Caco-2 (cell line): Measurements from ENCODE around the gene NRXN3. TPM values are rescaled to one million over a fixed set of nuclear protein-coding genes. Genes with fewer than 3 reads are reported as not detected.

Experiments
- BruUV-seq: library from RNA; stranded (reverse); fragments of 400-500 nt; replicated peaks from 2 replicates; lab custom pipeline; 2021; lab: Mats Ljungman, UMichigan
- CTCF ChIA-PET: fragments of 300-600 bp; sonication (Branson Sonifier 250); formaldehyde crosslinking; loops from one replicate; lab custom pipeline; 2022; ENCODE audit warnings: antibody characterized with exemption; lab: Charles Lee
- POLR2A ChIA-PET: fragments of 300-600 bp; sonication (Branson Sonifier 250); formaldehyde crosslinking; loops from one replicate; lab custom pipeline; 2022; ENCODE audit warnings: antibody characterized with exemption; lab: Charles Lee
- DNase-seq, 2 experiments: peaks; one replicate each; pipeline versions ENCODE4 v3.0.0 to v3.0.0-alpha.2; 2020 to 2022
- H3K27me3 ChIP-seq: replicated peaks from 2 replicates; pipeline ENCODE4 v1.6.0; 2011; ENCODE audit warnings: low read length; ENCODE audit not compliant: control insufficient read depth, insufficient read depth
- H3K36me3 ChIP-seq: 2 replicates; pipeline ENCODE4 v1.5.1; 2011; ENCODE audit warnings: low read length; ENCODE audit not compliant: control insufficient read depth, insufficient read depth
- H3K4me1 ChIP-seq: fragments of 250-450 bp; sonication (Bioruptor Pico); 2 replicates; pipeline ENCODE4 v1.5.1; 2020; ENCODE audit warnings: mild to moderate bottlenecking
- H3K4me3 ChIP-seq: 2 replicates; pipeline ENCODE4 v1.5.1; 2011; ENCODE audit warnings: low read depth, mild to moderate bottlenecking, control low read depth, low read length
- H3K9me3 ChIP-seq: fragments of 250-450 bp; sonication (Bioruptor Pico); 2 replicates; pipeline ENCODE4 v1.5.1; 2020; ENCODE audit warnings: mild to moderate bottlenecking, moderate library complexity
- H3K27ac Mint-ChIP-seq: one replicate; pipeline ENCODE4 v1.8.0; 2022; ENCODE audit warnings: mixed read lengths; ENCODE audit not compliant: unreplicated experiment
- H3K27me3 Mint-ChIP-seq: one replicate; pipeline ENCODE4 v1.8.0; 2022; ENCODE audit warnings: mixed read lengths; ENCODE audit not compliant: insufficient read depth, unreplicated experiment
- H3K36me3 Mint-ChIP-seq: one replicate; pipeline ENCODE4 v1.8.0; 2022; ENCODE audit warnings: mild to moderate bottlenecking, mixed read lengths; ENCODE audit not compliant: insufficient read depth, unreplicated experiment
- H3K4me1 Mint-ChIP-seq: one replicate; pipeline ENCODE4 v1.8.0; 2022; ENCODE audit warnings: low read depth, mixed read lengths; ENCODE audit not compliant: unreplicated experiment
- H3K4me3 Mint-ChIP-seq: one replicate; pipeline ENCODE4 v1.8.0; 2022; ENCODE audit warnings: mild to moderate bottlenecking, moderate library complexity, mixed read lengths; ENCODE audit not compliant: unreplicated experiment
- H3K9me3 Mint-ChIP-seq: one replicate; pipeline ENCODE4 v1.8.0; 2022; ENCODE audit warnings: mixed read lengths; ENCODE audit not compliant: unreplicated experiment
- intact Hi-C: fragments of 100-400 bp; cut with micrococcal nuclease; formaldehyde crosslinking; loops from one replicate; pipeline ENCODE4 v1.10.0; 2022; ENCODE audit not compliant: unreplicated experiment
- total RNA-seq: library from RNA; stranded (reverse); gene quantifications from 2 replicates; pipeline ENCODE4 v1.2.3, GENCODE V29; 2022
- TF ChIP-seq, protein P1 (sequence below), 2 experiments: fragments of 200-600 bp in 1 of 2; IDR thresholded peaks; 1 replicate in 1 of 2; 2 replicates in 1 of 2; pipeline versions ENCODE4 v1.5.1 to v1.8.0; 2011 to 2022; ENCODE audit warnings: antibody characterized with exemption in 1 of 2, control low read depth in 1 of 2, inconsistent platforms in 1 of 2, low read depth in 1 of 2, low read length in 1 of 2, mild to moderate bottlenecking in 1 of 2, moderate library complexity in 1 of 2; ENCODE audit not compliant: insufficient read depth in 1 of 2, severe bottlenecking in 1 of 2, unreplicated experiment in 1 of 2

Gene NRXN3
- total RNA-seq, 1 experiment from 2014 or later: 12.4 TPM

DNA sequence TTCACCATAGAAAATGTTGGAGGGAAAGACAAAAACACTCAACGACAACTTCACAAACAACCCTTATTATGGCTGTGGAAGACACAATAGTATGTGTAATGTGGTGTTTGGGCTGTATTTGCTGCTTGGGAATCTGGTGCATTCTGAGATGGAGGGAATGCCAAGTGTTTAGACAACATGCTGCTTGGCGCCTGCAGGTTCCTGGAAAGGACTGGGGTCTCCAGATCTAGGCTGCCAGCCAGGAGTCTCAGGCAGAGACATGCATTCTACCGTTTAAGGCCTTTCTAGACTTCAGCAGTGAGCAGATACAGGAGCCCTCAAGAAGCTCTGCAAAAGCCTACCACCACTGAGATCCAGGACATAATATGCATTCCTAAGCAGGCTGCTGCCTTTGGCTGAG lies 418.7 kb downstream of the NRXN3 start:
- H3K27me3 ChIP-seq: no peaks in the 10 kb centered on the region
- BruUV-seq: no TSS peak
- no peaks in the 10 kb centered on the region for H3K4me1 ChIP-seq
- ChIA-PET CTCF (no interaction called here), POLR2A (no interaction called here)
- no peaks in the 10 kb centered on the region for H3K36me3 ChIP-seq
- Mint-ChIP-seq H3K27me3 (peaks cover 8% of the 10 kb centered on the region), H3K4me1 (no peaks in the 10 kb centered on the region), H3K27ac (no peak overlapping the region), H3K9me3 (no peaks in the 10 kb centered on the region), H3K4me3 (no peak overlapping the region), H3K36me3 (no peaks in the 10 kb centered on the region)
- TF ChIP-seq, protein P1, sequence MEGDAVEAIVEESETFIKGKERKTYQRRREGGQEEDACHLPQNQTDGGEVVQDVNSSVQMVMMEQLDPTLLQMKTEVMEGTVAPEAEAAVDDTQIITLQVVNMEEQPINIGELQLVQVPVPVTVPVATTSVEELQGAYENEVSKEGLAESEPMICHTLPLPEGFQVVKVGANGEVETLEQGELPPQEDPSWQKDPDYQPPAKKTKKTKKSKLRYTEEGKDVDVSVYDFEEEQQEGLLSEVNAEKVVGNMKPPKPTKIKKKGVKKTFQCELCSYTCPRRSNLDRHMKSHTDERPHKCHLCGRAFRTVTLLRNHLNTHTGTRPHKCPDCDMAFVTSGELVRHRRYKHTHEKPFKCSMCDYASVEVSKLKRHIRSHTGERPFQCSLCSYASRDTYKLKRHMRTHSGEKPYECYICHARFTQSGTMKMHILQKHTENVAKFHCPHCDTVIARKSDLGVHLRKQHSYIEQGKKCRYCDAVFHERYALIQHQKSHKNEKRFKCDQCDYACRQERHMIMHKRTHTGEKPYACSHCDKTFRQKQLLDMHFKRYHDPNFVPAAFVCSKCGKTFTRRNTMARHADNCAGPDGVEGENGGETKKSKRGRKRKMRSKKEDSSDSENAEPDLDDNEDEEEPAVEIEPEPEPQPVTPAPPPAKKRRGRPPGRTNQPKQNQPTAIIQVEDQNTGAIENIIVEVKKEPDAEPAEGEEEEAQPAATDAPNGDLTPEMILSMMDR (IDR thresholded peaks at IDR 0.05; ENCODE audit: insufficient read depth in 1 of 2, low read depth in 1 of 2, low read length in 1 of 2, severe bottlenecking in 1 of 2, unreplicated experiment in 1 of 2): no peak
- H3K9me3 ChIP-seq: no peaks in the 10 kb centered on the region
- H3K4me3 ChIP-seq: no peak overlapping the region
- DNase-seq: no peak
- intact Hi-C loops: no loop called here

DNA sequence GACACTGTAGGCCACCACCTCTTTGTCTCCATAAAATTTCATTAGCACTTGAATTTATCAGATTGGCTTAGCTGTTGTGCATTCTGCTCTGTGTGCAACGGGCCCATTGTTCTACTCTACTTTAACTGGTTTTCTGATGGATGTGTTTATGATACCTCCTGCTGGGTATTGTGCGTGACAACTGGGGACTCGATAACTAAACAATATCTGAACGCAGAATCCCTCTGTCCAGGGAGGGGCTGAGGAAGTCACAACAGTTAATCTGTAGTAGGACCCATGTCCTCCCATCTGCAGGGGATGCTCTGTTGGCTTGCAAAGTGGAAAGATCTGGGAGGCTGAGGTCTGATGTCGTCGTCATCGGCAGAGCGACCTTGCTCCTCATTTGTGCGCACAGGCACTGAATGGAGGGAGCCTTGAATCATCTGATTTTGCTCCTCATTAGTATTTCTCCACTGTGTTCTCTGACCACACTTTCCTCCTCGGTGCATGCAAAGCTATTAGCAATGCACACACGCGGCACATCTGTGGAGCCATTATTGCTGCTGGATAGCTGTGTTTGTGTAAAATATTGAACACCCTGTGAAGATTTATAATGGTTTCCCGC lies 422.5 kb downstream of the NRXN3 start:
- H3K4me1 Mint-ChIP-seq: no peaks in the 10 kb centered on the region
- H3K27me3 ChIP-seq: no peaks in the 10 kb centered on the region
- no peak overlapping the region for H3K4me3 Mint-ChIP-seq
- H3K27ac Mint-ChIP-seq: no peak overlapping the region
- BruUV-seq: no TSS peak
- no peak for DNase-seq
- intact Hi-C loops: loop anchor here (10.0 kb wide), 1 partner anchor 242 kb away; no protein-coding TSS in a partner anchor
- no peaks in the 10 kb centered on the region for H3K9me3 Mint-ChIP-seq
- POLR2A ChIA-PET: no interaction called here
- no peaks in the 10 kb centered on the region for H3K36me3 ChIP-seq
- TF ChIP-seq, protein P1 (IDR thresholded peaks at IDR 0.05; ENCODE audit: insufficient read depth in 1 of 2, low read depth in 1 of 2, low read length in 1 of 2, severe bottlenecking in 1 of 2, unreplicated experiment in 1 of 2): no peak
- no peak overlapping the region for H3K4me3 ChIP-seq
- H3K9me3 ChIP-seq: no peaks in the 10 kb centered on the region
- H3K4me1 ChIP-seq: no peaks in the 10 kb centered on the region
- CTCF ChIA-PET: no interaction called here
- H3K27me3 Mint-ChIP-seq: peaks cover 8% of the 10 kb centered on the region
- no peaks in the 10 kb centered on the region for H3K36me3 Mint-ChIP-seq

DNA sequence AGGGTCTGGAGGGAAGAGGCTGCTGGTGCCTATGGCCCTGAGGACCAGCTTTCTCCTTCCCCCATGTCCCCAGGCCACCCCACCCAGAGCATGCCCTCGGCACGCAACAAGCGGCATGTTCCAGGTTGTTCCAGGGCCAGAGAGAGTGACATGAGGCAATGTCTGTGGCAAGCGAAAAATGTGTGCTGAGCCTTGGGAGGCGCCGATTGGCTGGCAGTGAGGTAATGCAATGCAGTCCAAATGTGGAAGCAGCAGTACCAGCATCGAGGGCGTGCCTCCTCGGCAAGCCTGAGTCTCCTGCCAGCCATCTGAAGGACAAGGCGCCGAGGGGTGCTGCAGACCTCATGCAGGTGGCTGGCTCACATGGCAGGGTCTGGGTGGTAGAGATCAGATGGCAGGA lies 423.8 kb downstream of the NRXN3 start:
- BruUV-seq: no TSS peak
- Histone ChIP-seq H3K4me3 (no peak overlapping the region), H3K4me1 (no peaks in the 10 kb centered on the region), H3K27me3 (no peaks in the 10 kb centered on the region), H3K9me3 (no peaks in the 10 kb centered on the region), H3K36me3 (no peaks in the 10 kb centered on the region)
- ChIA-PET CTCF (interaction anchor here (0.6 kb wide), 1 partner anchor 974 kb away, joined by 5 read pairs; no protein-coding TSS in a partner anchor), POLR2A (no interaction called here)
- H3K27ac Mint-ChIP-seq: no peak overlapping the region
- no peaks in the 10 kb centered on the region for H3K9me3 Mint-ChIP-seq
- H3K27me3 Mint-ChIP-seq: peaks cover 10% of the 10 kb centered on the region
- H3K4me3 Mint-ChIP-seq: no peak overlapping the region
- H3K4me1 Mint-ChIP-seq: no peaks in the 10 kb centered on the region
- no peak for DNase-seq
- TF ChIP-seq, protein P1 (IDR thresholded peaks at IDR 0.05; ENCODE audit: insufficient read depth in 1 of 2, low read depth in 1 of 2, low read length in 1 of 2, severe bottlenecking in 1 of 2, unreplicated experiment in 1 of 2): no peak
- intact Hi-C loops: loop anchor here (10.0 kb wide), 1 partner anchor 241 kb away; no protein-coding TSS in a partner anchor
- no peaks in the 10 kb centered on the region for H3K36me3 Mint-ChIP-seq
